ENCODE results near the gene PRKAG2. TPM values are rescaled to one million over a fixed set of nuclear protein-coding genes. Genes with fewer than 3 reads are reported as not detected.

PRKAG2 gene
- total RNA-seq, 4 donors from 2014 or later, result 25.1 to 57.8 (median 46.7) TPM

DNA sequence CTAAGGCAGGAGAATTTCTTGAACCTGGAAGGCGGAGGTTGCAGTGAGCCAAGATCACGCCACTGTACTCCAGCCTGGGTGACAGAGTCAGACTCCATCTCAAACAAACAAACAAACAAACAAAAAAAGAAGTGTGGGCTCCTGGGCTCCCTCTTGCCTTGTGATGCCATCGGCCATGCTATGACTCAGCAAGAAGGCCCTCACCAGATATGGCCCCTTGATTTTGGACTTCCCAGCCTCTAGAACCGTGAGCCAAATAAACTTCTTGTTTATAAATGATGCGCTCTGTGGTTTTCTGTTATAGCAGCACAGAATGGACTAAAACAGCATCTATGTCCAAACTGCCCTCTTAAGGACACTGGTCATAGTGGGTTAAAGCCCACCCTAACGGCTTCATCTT, 327.3 kb downstream of the PRKAG2 start:
- no peak overlapping the region for H3K4me3 ChIP-seq
- WGBS, 2 donors (ENCODE audit: low coverage in 1 of 2), result 90% methylated on average over 6 of the region's 6 CpGs; no CpG with 5 or more reads in 1 of the 2 donors
- no peak overlapping the region for H3K27ac ChIP-seq
- intact Hi-C loops (cut with DNase I; ENCODE audit: low total_unique reads) (no loop called here), in situ Hi-C loops (cut with MboI; ENCODE audit: low pct_ligation_motif_present in 1 of 4, low pct_unique_long_range_greater_than_20kb in 1 of 4, low sequenced_read_pairs in 3 of 4) (no loop called here)
- peaks cover 0 to 3% (median 0%) of the 10 kb centered on the region in 4 donors for H3K4me1 ChIP-seq
- H3K9me3 ChIP-seq, result no peaks in the 10 kb centered on the region
- H3K27me3 ChIP-seq, result peaks cover 14% of the 10 kb centered on the region
- H3K36me3 ChIP-seq, result no peaks in the 10 kb centered on the region
- TF ChIP-seq POLR2AphosphoS5 (IDR thresholded peaks at IDR 0.05) (no peak), POLR2A (IDR thresholded peaks at IDR 0.05) (no peak), EP300 (IDR thresholded peaks at IDR 0.05; ENCODE audit: low read depth) (no peak)
- TF ChIP-seq, protein P1, sequence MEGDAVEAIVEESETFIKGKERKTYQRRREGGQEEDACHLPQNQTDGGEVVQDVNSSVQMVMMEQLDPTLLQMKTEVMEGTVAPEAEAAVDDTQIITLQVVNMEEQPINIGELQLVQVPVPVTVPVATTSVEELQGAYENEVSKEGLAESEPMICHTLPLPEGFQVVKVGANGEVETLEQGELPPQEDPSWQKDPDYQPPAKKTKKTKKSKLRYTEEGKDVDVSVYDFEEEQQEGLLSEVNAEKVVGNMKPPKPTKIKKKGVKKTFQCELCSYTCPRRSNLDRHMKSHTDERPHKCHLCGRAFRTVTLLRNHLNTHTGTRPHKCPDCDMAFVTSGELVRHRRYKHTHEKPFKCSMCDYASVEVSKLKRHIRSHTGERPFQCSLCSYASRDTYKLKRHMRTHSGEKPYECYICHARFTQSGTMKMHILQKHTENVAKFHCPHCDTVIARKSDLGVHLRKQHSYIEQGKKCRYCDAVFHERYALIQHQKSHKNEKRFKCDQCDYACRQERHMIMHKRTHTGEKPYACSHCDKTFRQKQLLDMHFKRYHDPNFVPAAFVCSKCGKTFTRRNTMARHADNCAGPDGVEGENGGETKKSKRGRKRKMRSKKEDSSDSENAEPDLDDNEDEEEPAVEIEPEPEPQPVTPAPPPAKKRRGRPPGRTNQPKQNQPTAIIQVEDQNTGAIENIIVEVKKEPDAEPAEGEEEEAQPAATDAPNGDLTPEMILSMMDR (IDR thresholded peaks at IDR 0.05), result no peak
- DNase-seq, result no peak

DNA sequence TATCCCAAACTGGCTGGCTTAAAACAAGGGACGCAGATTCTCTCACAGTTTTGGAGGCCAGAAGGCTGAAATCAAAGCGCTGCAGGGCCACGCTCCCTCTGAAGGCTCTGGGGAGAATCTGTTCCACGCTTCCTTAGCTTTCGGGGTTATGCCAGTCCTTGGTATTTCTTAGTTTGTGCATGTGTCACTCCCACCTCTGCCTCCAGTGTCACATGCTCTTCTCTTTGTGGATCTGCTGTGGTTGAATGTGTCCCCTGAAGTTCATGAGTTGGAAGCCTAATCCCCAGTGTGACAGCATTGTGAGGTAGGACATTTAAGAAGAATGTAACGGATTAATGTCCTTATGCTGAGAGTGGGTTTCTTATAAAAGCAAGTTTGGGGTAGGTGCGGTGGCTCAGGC, 327.8 kb downstream of the PRKAG2 start:
- Histone ChIP-seq H3K9me3 (no peaks in the 10 kb centered on the region), H3K4me1 (peaks cover 0 to 3% (median 0%) of the 10 kb centered on the region in 4 donors), H3K36me3 (no peaks in the 10 kb centered on the region), H3K27me3 (peaks cover 14% of the 10 kb centered on the region), H3K4me3 (no peak overlapping the region), H3K27ac (no peak overlapping the region)
- in situ Hi-C loops (cut with MboI; ENCODE audit: low pct_ligation_motif_present in 1 of 4, low pct_unique_long_range_greater_than_20kb in 1 of 4, low sequenced_read_pairs in 3 of 4) (no loop called here), intact Hi-C loops (cut with DNase I; ENCODE audit: low total_unique reads) (no loop called here)
- WGBS, 2 donors (ENCODE audit: low coverage in 1 of 2), result 95 to 100% methylated on average over 3 to 7 of the region's 7 CpGs
- no peak for TF ChIP-seq POLR2AphosphoS5 (IDR thresholded peaks at IDR 0.05)
- no peak for DNase-seq

DNA sequence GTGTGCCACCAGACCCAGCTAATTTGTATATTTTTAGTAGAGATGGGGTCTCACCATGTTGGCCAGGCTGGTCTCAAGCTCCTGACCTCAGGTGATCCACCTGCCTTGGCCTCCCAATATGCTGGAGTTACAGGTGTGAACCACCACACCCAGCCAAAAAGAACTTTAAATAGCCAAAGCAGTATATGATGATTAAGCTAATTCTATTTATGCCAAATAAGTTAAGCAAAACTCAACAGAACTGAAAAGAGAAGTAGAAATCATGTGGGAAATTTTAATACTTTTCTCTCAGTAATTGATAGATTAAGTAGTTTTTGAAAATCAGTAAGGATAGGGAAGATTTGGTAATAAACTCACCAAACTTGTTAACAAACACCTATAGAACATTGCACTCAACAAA, 332.7 kb downstream of the PRKAG2 start:
- no peak for DNase-seq
- TF ChIP-seq POLR2AphosphoS5 (IDR thresholded peaks at IDR 0.05) (no peak), EP300 (IDR thresholded peaks at IDR 0.05; ENCODE audit: low read depth) (no peak), POLR2A (IDR thresholded peaks at IDR 0.05) (no peak)
- TF ChIP-seq, protein P1 (IDR thresholded peaks at IDR 0.05), result no peak
- in situ Hi-C loops (cut with MboI; ENCODE audit: low pct_ligation_motif_present in 1 of 4, low pct_unique_long_range_greater_than_20kb in 1 of 4, low sequenced_read_pairs in 3 of 4), result no loop called here
- Histone ChIP-seq H3K9me3 (no peaks in the 10 kb centered on the region), H3K27me3 (peaks cover 14% of the 10 kb centered on the region), H3K27ac (no peak overlapping the region), H3K36me3 (no peaks in the 10 kb centered on the region), H3K4me1 (no peaks in the 10 kb centered on the region), H3K4me3 (no peak overlapping the region)
- intact Hi-C loops (cut with DNase I; ENCODE audit: low total_unique reads), result no loop called here

DNA sequence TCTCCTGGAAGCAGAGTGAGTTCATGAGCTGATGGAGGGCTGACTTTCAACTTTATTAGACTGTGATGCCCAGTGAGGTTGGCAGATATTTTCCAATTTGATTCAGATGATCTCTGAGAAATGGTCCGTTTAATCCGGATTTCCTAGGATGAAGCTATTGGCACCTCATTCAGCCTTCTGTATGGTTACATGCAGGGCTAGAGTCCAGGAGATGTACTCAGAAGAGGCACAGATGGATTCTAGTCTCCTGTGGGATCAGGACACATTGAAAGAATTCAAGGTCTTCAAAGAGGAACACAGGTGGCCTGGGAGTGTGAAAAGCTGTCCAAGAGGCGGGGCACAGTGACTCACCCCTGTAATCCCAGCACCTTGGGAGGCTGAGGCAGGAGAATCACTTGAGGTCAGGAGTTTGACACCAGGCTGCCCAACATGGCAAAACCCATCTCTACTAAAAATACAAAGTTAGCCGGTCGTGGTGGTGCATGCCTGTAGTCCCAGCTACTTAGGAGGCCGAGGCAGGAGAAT, 334.2 kb downstream of the PRKAG2 start:
- in situ Hi-C loops (cut with MboI; ENCODE audit: low pct_ligation_motif_present in 1 of 4, low pct_unique_long_range_greater_than_20kb in 1 of 4, low sequenced_read_pairs in 3 of 4) (no loop called here), intact Hi-C loops (cut with DNase I; ENCODE audit: low total_unique reads) (no loop called here)
- no peak for TF ChIP-seq POLR2AphosphoS5 (IDR thresholded peaks at IDR 0.05)
- 89% methylated on average over 6 of the region's 6 CpGs; no CpG with 5 or more reads in 1 of the 2 donors for WGBS, 2 donors (ENCODE audit: low coverage in 1 of 2)
- no peak overlapping the region for H3K4me3 ChIP-seq
- H3K36me3 ChIP-seq, result no peaks in the 10 kb centered on the region
- H3K4me1 ChIP-seq, result peaks cover 0 to 10% (median 5%) of the 10 kb centered on the region in 4 donors
- no peak overlapping the region for H3K27ac ChIP-seq
- peaks cover 14% of the 10 kb centered on the region for H3K27me3 ChIP-seq
- H3K9me3 ChIP-seq, result no peaks in the 10 kb centered on the region
- DNase-seq, result no peak

DNA sequence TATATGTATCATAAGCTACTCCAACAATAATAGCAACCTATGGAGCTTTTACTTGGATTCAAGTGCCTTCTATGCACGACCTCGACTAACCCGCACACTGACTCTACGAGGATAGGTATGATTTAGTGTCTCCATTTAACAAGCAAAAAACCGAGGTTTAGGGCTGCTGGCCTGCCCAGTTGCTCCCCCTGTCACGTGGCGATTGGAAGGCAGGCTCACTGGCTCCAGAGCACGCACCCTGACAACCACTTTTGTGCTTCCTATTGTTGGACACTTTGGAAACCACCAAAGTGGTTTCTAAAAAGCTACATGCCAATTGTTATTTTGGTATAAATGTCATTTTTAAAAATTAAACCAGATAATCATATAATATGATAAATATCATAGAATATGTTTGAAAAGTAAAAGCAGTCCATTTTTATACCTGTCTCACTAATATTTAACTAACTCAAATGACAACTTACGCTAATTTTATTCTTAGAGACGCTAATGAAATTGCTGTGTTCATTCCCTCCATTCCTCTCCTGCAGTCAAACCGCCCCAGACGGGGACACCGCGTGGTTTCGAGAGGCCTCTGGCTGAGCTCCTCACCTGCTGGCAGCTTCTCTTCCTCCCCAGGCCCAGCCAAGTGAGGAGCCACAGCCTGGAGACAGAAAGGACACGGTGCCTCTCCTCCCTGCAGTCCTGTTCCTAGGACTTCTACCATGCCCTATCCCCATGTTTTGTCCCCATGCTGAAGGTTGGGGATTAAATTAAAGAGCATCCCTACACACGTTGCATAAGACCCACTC, 335.0 kb downstream of the PRKAG2 start:
- 86 to 91% methylated on average over 6 to 17 of the region's 17 CpGs for WGBS, 2 donors (ENCODE audit: low coverage in 1 of 2)
- Histone ChIP-seq H3K9me3 (no peaks in the 10 kb centered on the region), H3K4me1 (peaks cover 0 to 14% (median 5%) of the 10 kb centered on the region in 4 donors), H3K27ac (no peak overlapping the region), H3K36me3 (no peaks in the 10 kb centered on the region), H3K27me3 (peaks cover 14% of the 10 kb centered on the region), H3K4me3 (no peak overlapping the region)
- intact Hi-C loops (cut with DNase I; ENCODE audit: low total_unique reads) (no loop called here), in situ Hi-C loops (cut with MboI; ENCODE audit: low pct_ligation_motif_present in 1 of 4, low pct_unique_long_range_greater_than_20kb in 1 of 4, low sequenced_read_pairs in 3 of 4) (no loop called here)
- TF ChIP-seq POLR2A (IDR thresholded peaks at IDR 0.05) (no peak), POLR2AphosphoS5 (IDR thresholded peaks at IDR 0.05) (no peak), EP300 (IDR thresholded peaks at IDR 0.05; ENCODE audit: low read depth) (no peak)
- TF ChIP-seq, protein P1 (IDR thresholded peaks at IDR 0.05), result no peak
- no peak for DNase-seq

All from transverse colon (tissue), 4 donors.